Spleen (tissue), 7 donors: ENCODE measurements around the gene SV2C.

Source experiments
- CTCF ChIP-seq, 11 experiments: fragments of 200-600 bp in 7 of 11; fragments of 450-650 bp in 4 of 11; sonication (generic) in 4 of 11; IDR thresholded peaks in 8 of 11; conservative IDR thresholded peaks in 3 of 11; 1 replicate in 7 of 11; 2 replicates in 4 of 11; pipeline versions ENCODE4 v1.4.0 to v1.8.0; 2016 to 2021; ENCODE audit warnings: antibody characterized with exemption in 11 of 11, inconsistent platforms in 4 of 11, mild to moderate bottlenecking in 1 of 11
- POLR2A ChIP-seq, 3 donors: fragments of 450-650 bp; IDR thresholded peaks; one replicate each; pipeline ENCODE4 v1.5.1; 2017; ENCODE audit warnings: antibody characterized with exemption in 3 of 3, mild to moderate bottlenecking in 1 of 3
- POLR2AphosphoS5 ChIP-seq, 3 donors: sonication (generic); formaldehyde crosslinking; IDR thresholded peaks; one replicate each; pipeline ENCODE4 v1.5.1; 2017; ENCODE audit warnings: antibody characterized with exemption in 3 of 3
- donor health status: DM: no; HTN: no; CAD: no; lungs with moderate emphysema.
- donor health status: DM: no; HTN: no; CAD: no.
- donor health status: DM: no; HTN: no; CAD: no.

GRCh38 chr5:76331126-76331525 is 247.9 kb downstream of the SV2C start:
- no peak for TF ChIP-seq CTCF (IDR thresholded peaks at IDR 0.05 in 8 of 11, conservative IDR thresholded peaks at IDR 0.05 in 3 of 11)
- TF ChIP-seq POLR2A (IDR thresholded peaks at IDR 0.05): no peak
- no peak for TF ChIP-seq POLR2AphosphoS5 (IDR thresholded peaks at IDR 0.05)
